ENCODE results near the gene TMEM200A.

Gene TMEM200A

DNA sequence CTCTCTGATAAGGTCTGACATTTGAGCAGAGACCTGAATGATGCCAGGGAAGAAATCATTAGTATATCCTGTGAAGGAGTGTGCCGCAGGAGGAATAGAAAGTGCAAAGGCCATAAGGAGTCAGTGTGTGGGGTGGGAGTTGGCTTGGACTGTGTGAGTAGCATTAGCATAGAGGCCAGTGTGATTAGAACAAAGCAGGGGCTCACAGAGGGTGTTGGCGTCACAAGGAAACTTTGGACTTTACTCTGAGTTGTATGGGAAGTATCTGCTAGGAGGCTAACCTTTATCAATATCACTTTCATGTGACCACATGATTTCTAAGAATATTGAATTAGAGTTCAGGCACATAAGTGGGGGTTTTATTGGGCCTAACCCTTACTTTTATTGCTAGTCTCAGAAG lies 12.1 kb downstream of the TMEM200A start:
- no peak for DNase-seq

DNA sequence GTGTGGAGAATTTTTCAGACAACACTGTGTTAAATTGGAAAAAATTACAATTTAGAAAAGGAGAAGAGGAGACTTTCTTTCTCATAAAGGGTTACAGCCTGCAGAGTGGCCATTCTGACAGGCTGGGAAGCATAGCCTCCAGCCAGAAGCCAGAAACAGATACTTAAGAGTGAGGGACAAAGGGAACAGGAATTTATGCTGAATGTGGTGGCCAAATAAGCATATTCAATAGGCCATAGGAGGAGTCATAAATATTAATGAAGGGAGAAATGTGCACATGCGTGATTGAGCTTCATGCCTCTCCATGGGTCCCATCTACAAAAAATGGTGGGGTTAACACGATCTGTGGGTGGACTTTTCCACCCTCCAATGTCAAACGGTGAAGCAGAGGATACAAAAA lies 13.4 kb downstream of the TMEM200A start:
- no peak for DNase-seq

DNA sequence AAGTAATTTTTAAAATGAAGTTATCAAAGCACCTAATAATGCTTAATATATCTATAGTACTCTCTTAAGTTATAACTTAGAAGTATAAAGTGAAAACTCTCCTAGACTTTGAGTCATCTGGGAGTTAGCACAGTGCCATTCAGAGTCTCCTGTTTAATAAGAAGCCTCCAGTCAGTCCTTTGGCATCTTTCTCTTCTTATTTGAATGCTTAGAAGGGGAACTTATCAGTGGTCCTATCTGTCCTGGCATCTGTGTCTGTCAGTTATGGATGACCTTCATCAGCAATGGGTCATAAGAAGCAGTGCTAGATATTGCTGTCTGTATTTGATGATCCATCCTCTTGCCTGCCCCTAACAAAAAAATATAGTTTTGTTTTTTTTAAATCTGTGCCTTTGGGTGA lies 15.2 kb downstream of the TMEM200A start:
- no peak for DNase-seq

DNA sequence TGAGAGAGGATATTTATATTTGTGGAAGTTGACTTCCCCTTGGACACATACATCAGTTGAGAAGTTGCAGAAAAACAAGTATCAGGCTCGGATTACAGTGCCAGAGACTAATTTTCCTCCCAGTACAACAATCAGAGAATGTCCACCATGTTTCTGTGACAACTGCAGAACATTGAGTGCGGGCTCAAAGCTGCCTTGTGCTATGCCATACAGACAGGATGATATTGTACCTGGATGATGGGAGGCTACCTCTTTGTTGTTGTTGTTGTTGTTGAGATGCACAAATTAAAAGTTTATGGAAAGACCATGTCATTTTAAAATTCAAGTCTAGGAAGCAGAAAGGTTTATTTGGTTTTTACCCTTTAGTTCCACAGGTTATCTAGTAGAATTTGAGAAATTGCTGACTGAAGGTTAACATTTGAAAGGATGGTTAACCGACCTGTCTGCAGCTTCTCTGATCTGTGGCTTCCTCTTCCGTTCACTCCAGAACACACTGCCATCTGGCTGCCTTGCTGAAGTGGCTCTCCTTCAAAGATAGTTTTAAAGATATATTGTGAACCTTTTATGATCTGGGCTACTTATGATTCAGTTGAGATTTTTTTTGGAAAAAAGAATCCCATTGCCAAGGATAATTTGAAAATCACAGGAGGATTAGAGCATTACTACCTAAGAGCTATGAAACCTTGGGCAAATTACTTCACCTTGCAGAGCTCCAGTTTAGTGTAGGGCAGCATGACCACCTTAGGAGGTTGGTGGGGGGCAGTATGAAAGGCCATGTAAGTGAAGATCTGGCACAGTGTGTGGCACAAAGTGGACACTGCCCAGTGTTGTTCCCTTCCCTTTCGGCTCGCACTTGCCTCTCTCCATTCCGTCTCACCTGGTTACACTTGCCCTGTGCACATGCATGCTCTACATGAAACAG lies 15.9 kb downstream of the TMEM200A start:
- DNase-seq = no peak

DNA sequence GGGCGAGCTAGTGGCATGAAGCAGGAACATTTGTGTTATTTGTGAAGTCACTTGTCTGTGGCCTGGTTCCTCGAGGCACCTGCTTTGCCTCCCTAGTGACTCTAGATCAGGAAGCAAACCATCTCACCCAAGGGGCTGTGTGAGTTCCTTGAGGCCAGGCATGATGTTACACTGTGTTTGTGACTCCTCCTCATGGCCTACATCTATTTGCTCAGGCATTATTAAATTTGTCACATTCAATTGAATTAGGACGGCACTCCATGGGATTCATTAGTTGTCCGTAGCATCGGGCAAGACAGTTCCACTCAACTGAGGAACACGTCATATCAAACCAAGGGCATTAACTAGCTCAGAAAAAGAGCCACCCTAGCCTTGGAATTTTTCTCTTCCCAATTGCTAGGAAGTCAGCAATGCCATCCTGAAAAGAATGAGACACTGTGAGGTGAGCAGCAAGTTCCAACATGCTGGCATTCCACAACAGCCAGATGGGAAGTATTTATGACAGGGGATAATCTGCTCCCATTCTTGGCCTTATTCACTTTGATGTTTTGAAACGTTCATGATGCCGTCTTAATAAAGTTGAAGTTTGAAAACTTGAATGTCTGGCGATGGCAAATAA lies 17.2 kb downstream of the TMEM200A start:
- DNase-seq = no peak

DNA sequence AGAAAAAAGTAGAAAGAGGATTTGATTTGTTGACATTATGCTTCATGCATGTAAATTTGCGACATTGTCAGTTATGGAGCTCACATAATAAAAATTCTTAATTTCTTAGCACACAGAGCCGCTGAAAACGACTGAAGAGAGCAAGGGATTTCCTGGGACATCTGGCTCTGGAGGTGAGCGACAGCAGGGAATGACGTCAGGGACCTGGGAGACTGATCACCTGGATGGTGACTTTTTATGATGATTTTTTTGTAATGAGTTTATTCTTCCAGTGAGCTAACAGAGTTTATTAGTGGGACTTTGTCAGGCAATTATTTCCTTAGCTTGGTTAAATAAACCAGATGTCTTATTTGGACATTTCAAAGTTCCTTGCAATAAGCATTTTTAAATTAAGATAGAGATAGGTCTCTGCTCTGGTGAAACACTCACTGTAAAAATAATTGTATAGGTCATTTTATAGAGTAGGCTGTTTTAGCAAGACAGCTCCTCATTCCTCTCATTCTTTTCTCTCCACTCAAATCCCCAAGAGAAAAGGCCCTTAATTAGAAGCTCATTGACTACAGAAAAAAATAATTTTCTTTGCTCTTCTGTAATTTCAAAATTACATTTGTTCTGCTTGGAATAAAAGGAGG lies 19.4 kb downstream of the TMEM200A start:
- peak; percentile 79 for DNase-seq

DNA sequence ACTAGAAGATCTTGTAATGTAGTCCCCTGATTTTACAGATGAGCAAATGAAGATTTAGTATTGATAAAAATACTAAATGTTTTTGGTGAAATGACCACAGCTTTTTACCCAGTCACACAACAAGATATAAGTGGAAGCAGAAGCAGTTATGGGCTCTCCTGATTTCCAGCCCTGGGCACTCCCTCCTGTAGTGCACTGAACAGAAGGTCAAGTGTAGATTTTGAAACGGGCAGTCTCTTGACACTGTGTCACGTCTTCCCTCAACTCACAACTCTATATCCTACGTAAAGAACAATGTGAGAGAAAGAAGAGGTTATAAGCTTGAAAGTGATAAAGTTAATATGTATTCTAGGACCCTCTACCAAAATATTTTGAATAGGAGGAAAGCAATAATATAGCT lies 23.3 kb downstream of the TMEM200A start:
- no peak for DNase-seq

DNA sequence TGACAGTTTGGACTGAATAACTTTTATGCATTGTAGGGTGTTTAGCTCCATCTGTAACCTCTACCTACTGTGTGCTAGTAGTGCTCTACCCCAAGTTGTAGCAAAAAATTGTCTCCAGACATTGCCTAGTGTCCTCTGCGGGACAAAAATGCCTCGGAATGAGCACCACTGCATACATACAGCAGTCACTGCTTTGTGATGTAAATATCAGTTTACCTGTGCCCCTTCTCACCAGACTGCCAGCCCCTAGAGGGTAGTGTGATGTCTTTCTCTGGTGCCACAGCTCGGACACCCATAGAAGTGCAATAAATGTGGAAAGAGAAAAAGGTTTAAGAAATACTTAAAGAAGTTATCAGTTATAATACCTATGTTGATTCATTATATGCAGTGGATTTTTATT lies 25.1 kb downstream of the TMEM200A start:
- no peak for DNase-seq

DNA sequence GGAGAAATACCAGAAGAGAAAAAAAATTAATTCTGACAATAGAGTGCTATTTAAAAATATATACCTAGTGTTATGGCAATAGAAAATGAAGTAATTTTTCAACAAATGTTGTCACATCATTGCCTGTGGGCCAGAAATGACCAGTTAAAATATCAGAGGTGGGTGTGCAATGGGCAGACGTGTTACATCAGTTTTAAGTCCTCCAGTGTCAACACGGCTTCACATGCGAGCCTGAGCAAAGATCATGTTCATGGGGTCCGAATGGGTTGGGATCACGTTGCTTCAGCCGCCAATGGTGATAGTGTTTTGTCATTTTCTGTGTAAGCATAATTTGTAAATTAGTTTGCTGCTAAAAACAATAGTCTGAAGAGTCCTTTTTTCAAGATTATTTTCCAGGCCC lies 27.5 kb downstream of the TMEM200A start:
- no peak for DNase-seq

DNA sequence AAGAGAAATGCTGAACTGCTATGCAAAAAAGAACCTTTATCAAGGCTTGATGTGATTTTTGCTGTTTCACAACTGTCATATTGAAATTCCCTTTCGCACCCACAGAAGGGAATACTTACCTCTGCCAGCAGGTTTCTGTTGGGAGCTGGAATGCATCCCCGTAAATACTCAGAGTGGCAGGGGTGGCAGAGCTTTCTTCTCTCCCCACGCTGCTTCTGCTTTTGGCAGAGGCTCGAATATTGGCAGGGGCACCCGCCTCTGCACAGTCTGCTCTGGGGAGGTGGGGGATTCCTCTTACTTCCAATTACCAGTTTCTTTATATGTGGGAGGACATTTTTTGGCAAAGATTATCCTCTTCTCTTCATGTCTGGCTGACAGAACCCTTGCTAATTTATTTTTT lies 28.4 kb downstream of the TMEM200A start:
- DNase-seq = no peak

DNA sequence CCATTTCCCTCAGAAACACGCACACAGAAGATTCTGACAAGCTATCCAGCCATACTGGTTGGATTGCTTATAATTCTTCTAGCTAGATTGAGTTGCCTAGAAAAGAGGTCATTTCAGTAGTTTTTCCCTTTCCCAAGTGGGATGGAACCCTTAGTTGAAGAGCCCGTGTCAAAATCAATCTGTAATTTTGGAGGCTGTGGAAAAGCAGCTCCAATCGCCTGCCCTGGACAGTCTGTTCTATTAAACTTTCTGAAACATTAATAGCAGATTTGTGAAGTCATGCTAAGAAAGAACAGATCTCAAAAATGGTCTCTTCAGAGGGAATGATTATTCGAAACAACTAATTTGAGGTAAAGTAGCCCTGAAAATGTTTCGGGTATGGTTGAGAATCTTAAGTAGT lies 29.3 kb downstream of the TMEM200A start:
- DNase-seq = no peak

DNA sequence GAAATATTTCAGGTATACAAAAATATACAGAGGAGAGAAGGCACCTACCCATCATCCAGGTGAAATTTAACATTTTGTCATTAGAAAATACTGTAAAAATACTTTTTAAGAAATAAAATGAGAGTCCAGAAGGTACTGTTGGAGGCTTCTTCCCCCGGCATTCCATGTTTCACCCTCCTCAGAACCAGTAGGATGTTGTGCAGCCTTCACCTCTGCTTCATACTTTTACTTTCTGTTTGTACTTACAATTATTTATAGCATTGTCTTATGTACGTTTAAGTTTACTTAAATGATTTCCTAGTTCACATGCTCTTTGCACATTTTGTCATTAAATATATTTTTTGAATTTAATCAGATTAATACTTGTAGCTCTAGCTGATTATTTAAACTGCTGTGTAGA lies 30.9 kb downstream of the TMEM200A start:
- no peak for DNase-seq

DNA sequence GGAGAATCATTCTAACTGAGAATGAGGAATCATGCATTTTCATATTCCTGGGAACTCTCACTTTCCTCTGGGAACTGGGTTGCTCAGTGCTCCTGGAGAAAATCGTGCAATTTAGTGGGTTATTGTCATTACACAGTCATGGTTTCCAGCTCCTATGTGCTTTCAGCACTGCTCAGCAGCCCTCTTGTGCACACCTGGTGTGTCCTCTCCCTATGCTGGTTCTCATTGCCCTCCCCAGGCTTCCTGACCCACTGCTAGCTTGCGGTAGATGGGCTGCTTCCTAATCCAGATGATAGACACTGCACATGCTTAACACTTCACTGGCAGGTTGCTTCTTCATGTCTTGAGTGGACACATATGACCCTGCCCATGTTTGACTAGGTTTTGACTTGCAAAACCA lies 39.7 kb downstream of the TMEM200A start:
- DNase-seq = no peak

DNA sequence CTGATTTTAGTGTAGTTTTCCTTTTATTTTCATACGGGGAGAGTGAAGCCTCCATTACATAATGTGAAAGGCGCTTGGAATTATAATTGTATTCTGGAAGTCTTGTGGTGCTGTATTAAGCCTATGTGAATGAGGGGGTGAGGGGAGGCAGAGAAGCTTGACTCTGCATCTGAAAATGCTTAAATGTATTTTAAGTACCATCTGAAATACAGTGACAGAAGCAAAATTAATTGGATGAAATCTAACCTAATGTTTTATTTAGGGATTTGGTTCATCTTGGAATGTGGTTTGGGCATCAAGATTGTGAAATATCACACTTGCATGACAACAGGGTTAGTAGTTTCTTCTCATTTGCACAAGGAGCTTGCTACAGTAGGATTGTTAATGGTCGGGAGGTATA lies 41.2 kb downstream of the TMEM200A start:
- DNase-seq = peak; percentile 59

DNA sequence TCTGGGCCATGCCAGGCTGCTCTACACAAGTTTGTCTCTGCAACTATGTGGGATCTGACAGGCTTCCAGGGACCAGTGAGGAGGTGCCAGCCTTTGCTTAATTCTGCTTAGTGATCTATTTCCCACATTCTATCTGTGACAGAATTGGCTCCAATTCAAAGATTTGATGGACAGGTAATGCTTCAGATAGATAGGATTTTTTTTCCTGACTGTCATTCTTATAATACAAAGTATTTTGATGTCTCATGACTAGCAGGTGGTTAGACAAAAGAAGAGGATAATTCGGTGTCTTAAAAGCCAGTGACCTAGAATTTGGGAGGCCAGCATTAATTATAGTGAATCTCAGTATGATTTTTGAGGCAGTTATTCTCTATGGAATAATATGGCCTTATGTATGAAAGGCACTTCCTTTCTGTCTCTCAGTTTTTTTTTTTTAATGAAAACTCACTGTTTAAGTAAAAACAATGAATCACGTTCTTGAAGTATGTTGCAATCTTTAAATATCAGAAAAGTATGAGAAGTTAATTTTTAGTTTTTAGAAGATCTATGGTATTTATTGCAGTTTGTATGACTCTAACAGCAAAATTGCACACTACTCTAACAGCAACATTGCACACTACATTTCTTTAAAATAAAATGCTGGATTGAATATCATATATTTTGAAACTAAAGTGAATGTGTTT lies 43.7 kb downstream of the TMEM200A start:
- DNase-seq = peak; percentile 66

DNA sequence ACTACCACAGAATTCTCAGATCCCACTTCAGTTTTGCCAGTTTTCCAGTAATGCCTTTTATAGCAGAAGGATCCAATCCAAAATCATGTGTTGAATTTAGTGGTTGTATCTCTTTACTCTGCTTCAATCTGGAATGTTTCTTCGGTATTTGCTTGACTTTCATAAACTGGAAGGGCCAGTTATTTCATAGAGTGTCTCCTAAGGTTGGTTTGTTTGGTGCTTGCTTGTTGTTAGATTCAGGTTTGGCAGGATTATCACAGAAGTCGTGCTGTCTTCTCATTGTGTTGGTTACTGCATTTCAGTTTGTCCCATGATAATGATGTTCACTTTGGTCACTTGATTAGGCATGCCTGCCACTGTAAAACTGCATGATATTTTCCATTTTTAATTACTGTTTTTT lies 45.7 kb downstream of the TMEM200A start:
- DNase-seq = no peak

DNA sequence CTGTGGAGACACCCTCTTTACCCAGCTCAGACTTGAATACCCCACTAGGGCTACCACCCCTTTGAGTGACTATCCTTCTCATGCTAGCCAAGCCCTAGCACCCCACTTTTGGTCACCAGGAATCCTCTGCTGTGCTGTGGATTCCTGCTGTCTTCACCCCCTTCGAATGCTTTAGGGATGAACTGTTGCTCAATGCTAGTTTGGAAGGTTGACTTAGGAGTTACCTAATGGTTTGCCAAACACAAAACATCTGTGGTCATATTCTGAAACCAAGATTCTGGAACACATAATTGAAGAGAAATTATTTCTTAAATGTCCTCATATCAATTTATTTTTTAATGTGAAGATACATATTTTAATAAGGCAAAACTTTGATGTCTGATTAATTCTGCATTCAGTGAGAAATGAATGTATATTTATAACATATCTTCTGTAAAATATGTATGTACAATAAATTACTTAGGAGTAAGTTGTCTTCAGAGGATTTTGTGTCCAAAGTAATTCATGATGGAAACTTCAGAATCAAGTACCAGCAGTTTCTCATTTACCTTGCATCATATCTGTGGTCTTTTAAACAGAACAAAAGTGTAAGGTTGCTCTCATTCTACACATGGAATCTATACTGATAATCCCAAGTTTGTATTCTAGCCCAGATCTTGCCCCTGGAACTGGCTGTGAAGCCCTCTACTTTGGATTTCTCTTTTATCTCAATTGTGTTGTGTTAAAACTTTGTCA lies 46.9 kb downstream of the TMEM200A start:
- peak; percentile 20 for DNase-seq

DNA sequence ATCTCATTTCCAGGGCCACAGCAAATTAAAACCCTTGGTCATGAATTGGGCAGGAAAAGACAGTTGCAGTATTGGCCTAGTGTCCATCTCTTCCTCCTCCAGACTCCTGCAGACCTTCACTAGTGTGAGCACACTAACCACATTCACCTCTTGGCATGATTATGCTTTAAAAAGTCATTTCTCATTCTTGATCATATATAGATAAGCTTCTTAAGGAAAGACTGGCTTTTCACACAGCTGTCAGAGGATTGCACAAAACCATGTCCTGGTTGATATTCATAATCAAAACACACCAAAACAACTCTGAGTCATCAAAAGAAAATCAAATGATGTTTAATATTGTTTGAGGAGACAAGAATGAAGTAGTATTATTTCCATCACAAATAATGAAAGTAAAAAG lies 52.1 kb downstream of the TMEM200A start:
- peak; percentile 39 for DNase-seq

DNA sequence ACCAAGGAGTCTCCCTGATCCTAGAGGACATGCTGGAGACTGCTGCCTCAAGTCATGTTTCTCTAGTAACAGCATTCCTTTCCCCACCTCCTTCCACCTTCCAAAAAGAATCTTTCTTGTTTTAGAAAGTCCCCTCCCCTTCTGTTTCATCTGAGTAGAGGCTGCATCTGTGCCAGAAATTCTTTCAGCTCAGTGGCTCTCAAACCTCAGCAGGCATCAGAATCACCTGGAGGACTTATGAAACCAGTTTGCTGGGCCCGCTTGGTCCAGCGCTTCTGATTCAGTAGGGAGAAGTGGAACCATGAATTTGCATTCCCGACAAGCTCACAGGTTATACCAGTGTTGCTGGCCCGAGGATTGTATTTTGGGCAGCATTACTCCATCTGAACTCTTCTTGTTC lies 55.1 kb downstream of the TMEM200A start:
- no peak for DNase-seq

DNA sequence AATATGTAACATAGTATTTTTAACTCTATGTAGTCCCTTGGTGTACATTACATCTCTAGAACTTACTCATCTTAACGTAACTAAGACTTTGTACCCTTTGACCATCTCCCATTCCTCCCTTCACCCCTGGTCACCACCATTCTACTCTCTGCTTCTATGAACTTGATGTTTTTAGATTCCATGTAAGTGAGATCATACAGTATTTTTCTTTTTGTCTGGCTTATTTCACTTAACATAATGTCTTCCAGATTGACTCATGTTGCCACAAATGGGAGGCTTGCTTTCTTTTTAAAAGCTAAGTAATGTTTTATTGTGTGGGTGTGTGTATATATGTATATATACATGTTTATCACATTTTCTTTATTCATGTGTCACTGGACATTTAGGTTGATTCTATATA lies 55.8 kb downstream of the TMEM200A start:
- peak; percentile 87 for DNase-seq

DNA sequence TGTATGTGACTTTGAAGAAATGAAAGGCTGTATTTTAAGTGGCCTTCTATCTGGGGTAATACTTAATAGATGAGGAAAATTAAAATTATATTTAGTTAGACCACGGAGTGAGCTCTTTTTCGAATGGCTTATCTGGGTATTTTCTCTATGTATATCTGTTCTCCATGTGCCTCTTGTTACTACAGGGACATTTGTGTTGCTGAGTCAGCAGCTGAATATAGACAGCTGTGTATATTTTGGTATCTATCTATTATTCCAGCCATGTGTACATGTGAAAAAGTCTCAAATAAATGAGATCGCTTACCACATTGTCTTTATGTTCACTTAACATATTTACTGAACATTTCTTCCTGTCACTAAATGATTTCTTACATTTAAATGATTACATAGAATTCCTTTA lies 57.2 kb downstream of the TMEM200A start:
- no peak for DNase-seq

DNA sequence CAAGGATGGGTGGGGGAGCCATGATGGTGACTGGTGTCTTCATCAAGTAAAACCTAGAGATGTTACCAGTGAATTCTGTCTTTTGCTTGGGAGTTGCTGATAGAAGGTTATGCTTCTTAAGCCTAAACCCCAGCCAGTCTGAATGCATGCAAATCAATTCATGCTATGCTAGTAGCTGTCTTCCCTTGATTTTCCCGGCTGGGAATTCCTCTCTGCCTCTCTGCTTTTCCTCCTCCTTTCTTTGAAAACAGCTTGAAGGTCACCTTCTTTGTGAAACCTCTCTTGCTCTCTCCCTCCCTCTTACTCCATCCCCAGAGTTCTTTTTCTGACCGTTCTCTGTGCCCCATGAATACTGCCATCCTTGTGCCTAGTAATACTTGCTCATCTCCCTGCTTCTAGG lies 58.9 kb downstream of the TMEM200A start:
- DNase-seq = no peak

DNA sequence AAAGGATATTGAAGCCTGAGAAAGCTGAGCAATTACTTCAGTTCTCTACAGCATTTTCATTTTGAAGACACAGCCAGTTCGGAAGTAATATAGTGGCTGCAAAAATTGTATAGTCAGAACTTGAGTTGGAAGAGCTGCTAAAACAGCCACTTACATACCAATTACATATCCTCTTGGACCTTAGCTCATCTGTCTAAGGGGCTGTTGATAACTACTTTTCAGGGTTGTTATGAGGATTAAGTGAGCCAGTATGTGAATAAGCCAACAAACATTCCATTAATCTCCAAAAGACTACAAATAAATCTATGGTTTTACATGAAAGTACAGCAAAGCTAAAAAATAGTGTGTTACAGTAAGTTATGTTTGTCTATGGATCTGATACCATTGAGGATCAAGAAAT lies 59.7 kb downstream of the TMEM200A start:
- DNase-seq = peak; percentile 66
